D721Med (cell line): ENCODE measurements around the gene RAB25.

ENCODE experiments used
- DNase-seq: peaks from one replicate; pipeline ENCODE4 v3.0.0; 2011; ENCODE audit warnings: low spot score; ENCODE audit not compliant: insufficient read length
- FAIRE-seq: peaks from 2 replicates; lab custom pipeline; 2011; peaks lifted over from hg19 to GRCh38; lab: Jason Lieb, UNC
- TF ChIP-seq, protein P1 (sequence below): IDR thresholded peaks from 2 replicates; pipeline ENCODE4 v1.5.1; 2012; ENCODE audit warnings: mild to moderate bottlenecking, control low read depth; ENCODE audit not compliant: insufficient read depth; ENCODE audit errors: missing control alignments

RAB25 gene

DNA sequence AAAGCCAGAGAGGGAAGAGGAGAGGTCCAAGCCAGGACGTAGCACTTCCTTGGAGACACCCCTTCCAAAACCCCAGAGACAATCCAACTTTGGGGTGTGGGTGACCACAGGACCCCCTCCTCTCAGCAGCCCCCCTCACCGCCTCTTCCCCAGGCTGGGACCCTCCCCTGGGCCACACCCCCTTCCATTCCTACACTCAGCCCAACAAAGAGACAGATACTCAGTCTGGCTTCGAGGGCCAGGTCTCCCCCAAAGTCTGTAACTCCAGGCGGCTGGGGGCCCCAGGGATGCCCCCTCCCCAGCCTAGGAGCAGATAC, 19.9 kb downstream of the RAB25 start:
- TF ChIP-seq, protein P1, sequence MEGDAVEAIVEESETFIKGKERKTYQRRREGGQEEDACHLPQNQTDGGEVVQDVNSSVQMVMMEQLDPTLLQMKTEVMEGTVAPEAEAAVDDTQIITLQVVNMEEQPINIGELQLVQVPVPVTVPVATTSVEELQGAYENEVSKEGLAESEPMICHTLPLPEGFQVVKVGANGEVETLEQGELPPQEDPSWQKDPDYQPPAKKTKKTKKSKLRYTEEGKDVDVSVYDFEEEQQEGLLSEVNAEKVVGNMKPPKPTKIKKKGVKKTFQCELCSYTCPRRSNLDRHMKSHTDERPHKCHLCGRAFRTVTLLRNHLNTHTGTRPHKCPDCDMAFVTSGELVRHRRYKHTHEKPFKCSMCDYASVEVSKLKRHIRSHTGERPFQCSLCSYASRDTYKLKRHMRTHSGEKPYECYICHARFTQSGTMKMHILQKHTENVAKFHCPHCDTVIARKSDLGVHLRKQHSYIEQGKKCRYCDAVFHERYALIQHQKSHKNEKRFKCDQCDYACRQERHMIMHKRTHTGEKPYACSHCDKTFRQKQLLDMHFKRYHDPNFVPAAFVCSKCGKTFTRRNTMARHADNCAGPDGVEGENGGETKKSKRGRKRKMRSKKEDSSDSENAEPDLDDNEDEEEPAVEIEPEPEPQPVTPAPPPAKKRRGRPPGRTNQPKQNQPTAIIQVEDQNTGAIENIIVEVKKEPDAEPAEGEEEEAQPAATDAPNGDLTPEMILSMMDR = no peak
- FAIRE-seq = no peak
- no peak for DNase-seq

DNA sequence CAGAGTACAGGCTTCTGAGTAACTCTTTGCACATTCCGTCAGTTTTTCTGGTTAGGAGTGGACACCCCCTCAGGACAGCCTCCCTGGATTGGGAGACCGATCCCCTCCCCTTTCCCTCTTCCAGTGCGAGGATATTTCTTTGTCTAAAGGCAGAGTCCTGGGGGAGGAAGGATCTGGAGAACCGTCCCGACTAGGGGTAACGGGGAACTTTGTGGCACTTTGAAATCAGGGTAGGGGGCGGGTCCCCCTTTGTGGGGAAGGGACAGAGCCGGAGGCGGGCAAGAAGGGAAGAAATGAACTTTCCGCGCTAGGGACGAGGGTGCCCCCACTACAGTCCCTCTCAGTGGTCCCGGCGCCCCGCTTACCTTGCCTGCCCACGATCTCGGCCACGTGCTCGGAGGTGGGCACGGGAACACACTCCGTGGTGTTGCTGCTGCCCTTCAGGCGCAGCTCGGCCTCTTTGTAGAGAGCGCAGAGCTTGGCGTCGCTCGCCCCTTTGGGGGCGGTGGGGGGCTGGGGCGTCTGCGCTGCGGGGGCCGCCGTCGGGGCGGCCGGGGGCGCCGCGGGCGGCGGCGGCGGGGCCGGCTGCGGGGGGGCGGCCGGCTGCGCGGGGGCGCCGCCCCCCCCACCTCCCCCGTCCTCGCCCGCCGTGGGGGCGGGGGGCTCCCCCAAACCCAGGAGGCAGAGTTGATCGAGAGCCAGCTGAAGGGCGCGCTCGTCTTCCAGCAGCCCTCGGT, 20.4 kb downstream of the RAB25 start:
- no peak for FAIRE-seq
- TF ChIP-seq, protein P1 = no peak

DNA sequence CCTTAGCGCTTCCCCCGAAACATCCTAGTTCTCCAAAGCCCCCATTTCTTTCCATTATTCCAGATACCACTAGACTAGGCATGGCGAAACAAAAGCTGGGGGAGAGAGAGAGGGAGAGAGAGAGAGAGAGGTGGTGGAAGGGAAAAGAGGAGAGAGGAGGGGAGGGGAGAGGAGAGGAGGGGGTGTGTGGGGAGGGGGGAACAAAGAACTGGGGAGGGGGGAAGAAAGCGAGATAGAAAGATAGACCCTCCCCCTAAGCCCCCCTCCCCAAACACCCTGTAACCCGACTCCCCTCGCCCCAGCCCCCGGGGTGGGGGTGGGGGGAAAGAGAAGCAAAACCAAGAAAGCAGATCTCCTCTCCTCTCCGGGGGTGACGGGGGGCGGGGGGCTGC, 21.0 kb downstream of the RAB25 start:
- DNase-seq = no peak
- TF ChIP-seq, protein P1 = no peak
- no peak for FAIRE-seq

More for the DNA sequence above, 20.4 kb downstream of the RAB25 start:
- no peak for DNase-seq

DNA sequence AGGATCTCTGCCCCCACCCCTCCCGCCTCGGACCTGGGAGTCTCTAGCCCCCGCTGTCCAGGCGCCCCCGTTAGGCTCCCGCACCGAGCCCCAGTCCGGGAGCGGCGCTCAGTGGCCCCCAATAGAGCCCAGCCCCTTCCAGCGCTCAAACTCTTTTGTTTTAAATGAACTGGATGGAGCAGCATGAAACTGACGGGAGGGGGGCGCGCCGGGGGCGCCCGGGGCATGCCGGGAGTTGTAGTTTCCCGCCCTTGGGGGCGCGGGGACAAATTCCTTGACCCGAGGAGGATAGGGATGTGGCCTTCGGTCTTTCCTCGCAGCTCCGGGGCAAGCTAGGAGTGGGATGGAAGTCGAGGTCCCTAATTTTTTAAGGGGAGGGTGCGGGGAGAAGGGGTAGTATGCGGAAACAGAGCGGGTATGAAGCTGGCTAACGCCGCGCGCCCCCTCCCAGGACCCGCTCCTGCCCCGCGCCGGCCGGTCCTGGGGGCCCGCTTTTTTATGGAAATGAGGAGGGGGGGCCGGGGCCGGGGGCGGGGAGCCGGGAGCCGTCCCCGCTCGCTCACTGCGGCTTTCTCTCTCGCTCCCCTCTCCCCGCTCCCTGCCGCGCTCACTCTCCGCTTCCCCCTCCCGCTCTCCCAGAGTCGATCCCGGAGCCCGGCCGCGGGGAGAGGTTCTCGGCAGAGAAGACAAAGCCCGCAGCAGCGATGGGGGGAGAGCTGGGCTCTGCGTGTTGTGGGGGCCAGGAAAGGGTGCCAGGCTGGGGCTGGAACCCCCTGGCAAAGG, 21.5 kb downstream of the RAB25 start, which contains the start of gene MEX3A:
TSS of gene MEX3A (minus strand) at position 157 of the 783 bp plus-strand sequence. CDS start 467 bp downstream, outside the sequence.
- FAIRE-seq (no peak), DNase-seq (peak; percentile 97)
- TF ChIP-seq, protein P1 = no peak

DNA sequence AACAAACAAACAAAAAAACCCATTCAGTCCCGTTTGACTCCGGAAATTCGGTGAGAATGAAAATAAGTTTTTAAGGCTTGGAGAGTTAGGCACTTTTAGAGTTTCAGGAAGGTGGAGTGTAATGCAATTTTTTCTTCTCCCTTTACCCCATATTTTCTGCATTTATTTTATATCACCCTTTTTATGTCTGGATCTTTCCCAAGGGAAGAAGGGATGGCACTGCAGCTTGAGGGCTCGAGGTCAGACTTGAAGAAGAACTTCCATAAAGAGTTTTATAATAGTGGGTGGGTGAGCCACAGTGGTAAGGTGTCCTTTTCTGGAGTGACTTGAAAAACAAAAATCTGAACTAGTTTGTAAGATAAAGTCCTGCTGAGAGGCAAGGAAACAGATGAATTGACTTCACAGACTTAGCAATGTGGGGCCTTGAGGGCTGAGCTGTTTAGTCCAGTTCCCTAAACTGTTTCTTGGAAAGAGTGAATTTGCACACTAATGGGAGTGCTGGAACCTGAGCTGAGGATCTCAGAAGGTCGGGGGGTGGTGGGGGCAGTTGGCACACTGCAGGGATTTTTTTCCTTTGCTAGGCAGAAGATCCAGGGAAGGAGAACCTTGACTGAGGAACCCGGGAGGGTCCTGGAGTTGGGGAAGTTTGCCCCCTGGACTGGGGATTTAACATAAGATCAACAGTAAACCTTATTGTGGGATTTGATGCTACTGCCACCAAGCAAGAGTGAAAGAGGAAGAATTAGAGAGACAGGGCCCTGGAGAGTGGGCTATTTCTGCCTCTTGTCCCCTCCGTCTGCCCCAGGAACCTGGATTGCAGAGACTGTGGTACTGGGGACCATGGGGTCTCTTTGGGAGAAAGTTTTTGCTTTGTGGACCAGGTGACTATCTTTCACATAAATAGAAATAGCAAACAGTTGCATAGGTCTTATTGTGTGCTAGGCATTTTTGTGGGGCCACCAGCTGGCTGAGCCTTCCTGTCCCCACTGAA, 23.1 kb downstream of the RAB25 start:
- DNase-seq (no peak), FAIRE-seq (peak; percentile 6)
- TF ChIP-seq, protein P1 = no peak

DNA sequence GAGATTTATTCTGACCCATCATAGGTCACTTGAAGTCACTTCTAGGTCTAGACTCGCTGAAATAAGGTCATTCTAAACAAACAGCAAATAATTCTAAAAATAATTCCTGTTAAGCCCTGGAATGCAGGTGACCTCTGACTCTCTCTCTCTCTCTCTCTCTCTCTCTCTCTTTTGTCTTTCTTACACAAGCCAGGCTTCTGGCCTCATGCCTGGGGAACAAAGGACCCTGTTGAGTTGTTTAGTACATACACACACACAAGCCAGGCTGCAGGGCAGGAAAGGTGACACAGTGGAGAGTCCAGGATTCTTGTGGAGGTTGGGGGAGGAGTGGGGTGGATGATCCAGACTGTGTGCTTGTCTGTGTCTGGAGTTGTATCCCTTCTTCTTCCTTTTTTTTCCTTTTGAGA, 25.3 kb downstream of the RAB25 start:
- FAIRE-seq (no peak), DNase-seq (no peak)
- TF ChIP-seq, protein P1 = no peak
